Endothelial cell (in vitro differentiated cells): Measurements from ENCODE around the gene CBX7. TPM values are rescaled to one million over a fixed set of nuclear protein-coding genes. Genes with fewer than 3 reads are reported as not detected.

Experiments used
- DNase-seq: peaks from one replicate; pipeline ENCODE4 v3.0.0; 2021; ENCODE audit warnings: low spot score
- H3K27ac Mint-ChIP-seq: one replicate; pipeline ENCODE4 v1.8.0; 2021; ENCODE audit warnings: mixed read lengths, inconsistent platforms; ENCODE audit not compliant: unreplicated experiment
- H3K27me3 Mint-ChIP-seq: one replicate; pipeline ENCODE4 v1.8.0; 2021; ENCODE audit warnings: mild to moderate bottlenecking, moderate library complexity, mixed read lengths, inconsistent platforms; ENCODE audit not compliant: unreplicated experiment
- H3K36me3 Mint-ChIP-seq: one replicate; pipeline ENCODE4 v1.8.0; 2021; ENCODE audit warnings: mild to moderate bottlenecking, low read depth, mixed read lengths, inconsistent platforms; ENCODE audit not compliant: unreplicated experiment
- H3K4me1 Mint-ChIP-seq: one replicate; pipeline ENCODE4 v1.8.0; 2021; ENCODE audit warnings: mild to moderate bottlenecking, mixed read lengths, inconsistent platforms; ENCODE audit not compliant: unreplicated experiment
- H3K4me3 Mint-ChIP-seq: one replicate; pipeline ENCODE4 v1.8.0; 2021; ENCODE audit warnings: mild to moderate bottlenecking, mixed read lengths, inconsistent platforms; ENCODE audit not compliant: unreplicated experiment
- H3K9me3 Mint-ChIP-seq: one replicate; pipeline ENCODE4 v1.8.0; 2021; ENCODE audit warnings: mixed read lengths, inconsistent platforms; ENCODE audit not compliant: unreplicated experiment
- CTCF ChIP-seq: fragments of 200-600 bp; sonication (generic); IDR thresholded peaks from one replicate; pipeline ENCODE4 v1.5.0; 2021; ENCODE audit warnings: antibody characterized with exemption; ENCODE audit not compliant: unreplicated experiment
- total RNA-seq: library from RNA; stranded (reverse); fragmentation: NEBNext Ultra II Directional; extraction: Animal tissue kit (Norgen Biotek cat#: 25700); gene quantifications from one replicate; pipeline ENCODE4 v1.2.1, GENCODE V29; 2021; ENCODE audit not compliant: unreplicated experiment

Gene CBX7
- total RNA-seq, 1 donor from 2014 or later: 3.5 TPM

- Mint-ChIP-seq H3K36me3 (no peaks in the 10 kb centered on the region), H3K4me3 (peak overlapping the region; percentile 71), H3K4me1 (no peaks in the 10 kb centered on the region), H3K9me3 (no peaks in the 10 kb centered on the region), H3K27me3 (peaks cover 8% of the 10 kb centered on the region), H3K27ac (no peak overlapping the region)
- no peak for TF ChIP-seq CTCF
- DNase-seq: no peak
Observed at GRCh38 chr22:39146256-39147101, 6.0 kb downstream of the CBX7 start.

- Mint-ChIP-seq H3K36me3 (no peaks in the 10 kb centered on the region), H3K27me3 (peaks cover 5% of the 10 kb centered on the region), H3K27ac (no peak overlapping the region), H3K4me1 (no peaks in the 10 kb centered on the region), H3K9me3 (no peaks in the 10 kb centered on the region), H3K4me3 (peak overlapping the region; percentile 63)
- TF ChIP-seq CTCF: no peak
- DNase-seq: no peak
Observed at GRCh38 chr22:39144101-39144767, 8.2 kb downstream of the CBX7 start.

GRCh38 chr22:39142088-39142680 is 10.3 kb downstream of the CBX7 start:
- no peaks in the 10 kb centered on the region for H3K4me1 Mint-ChIP-seq
- H3K27me3 Mint-ChIP-seq: peaks cover 5% of the 10 kb centered on the region
- H3K36me3 Mint-ChIP-seq: no peaks in the 10 kb centered on the region
- no peak overlapping the region for H3K4me3 Mint-ChIP-seq
- no peaks in the 10 kb centered on the region for H3K9me3 Mint-ChIP-seq
- H3K27ac Mint-ChIP-seq: no peak overlapping the region
- no peak for DNase-seq
- no peak for TF ChIP-seq CTCF

GRCh38 chr22:39139933-39140332 is 12.5 kb downstream of the CBX7 start:
- no peaks in the 10 kb centered on the region for H3K4me1 Mint-ChIP-seq
- no peak overlapping the region for H3K4me3 Mint-ChIP-seq
- H3K9me3 Mint-ChIP-seq: no peaks in the 10 kb centered on the region
- no peaks in the 10 kb centered on the region for H3K36me3 Mint-ChIP-seq
- no peak for TF ChIP-seq CTCF
- H3K27me3 Mint-ChIP-seq: peaks cover 7% of the 10 kb centered on the region
- H3K27ac Mint-ChIP-seq: no peak overlapping the region
- no peak for DNase-seq
